Fibroblast of lung (primary cell): ENCODE measurements around the gene MBLAC1. TPM values are rescaled to one million over a fixed set of nuclear protein-coding genes. Genes with fewer than 3 reads are reported as not detected.

Experiments
- DNase-seq, 2 donors: peaks; one replicate each; pipeline versions ENCODE4 v3.0.0 to v3.0.0-alpha.2; 2010; ENCODE audit warnings: low read depth in 2 of 2
- H2AFZ ChIP-seq: 2 replicates; pipeline ENCODE4 v1.5.1; 2012; ENCODE audit warnings: low read length, control low read depth, inconsistent platforms
- H3K27ac ChIP-seq: 2 replicates; pipeline ENCODE4 v1.5.1; 2011; ENCODE audit warnings: low read length, control low read depth; ENCODE audit not compliant: insufficient read depth
- H3K27me3 ChIP-seq: 2 replicates; pipeline ENCODE4 v1.5.1; 2011; ENCODE audit warnings: mild to moderate bottlenecking, low read length; ENCODE audit not compliant: control insufficient read depth, insufficient read depth
- H3K36me3 ChIP-seq: 2 replicates; pipeline ENCODE4 v1.5.1; 2011; ENCODE audit warnings: low read length; ENCODE audit not compliant: control insufficient read depth, insufficient read depth
- H3K4me1 ChIP-seq: 2 replicates; pipeline ENCODE4 v1.5.1; 2011; ENCODE audit warnings: low read length; ENCODE audit not compliant: control insufficient read depth, insufficient read depth; ENCODE audit errors: extremely low read depth
- H3K4me2 ChIP-seq: 2 replicates; pipeline ENCODE4 v1.5.1; 2011; ENCODE audit warnings: low read length, control low read depth; ENCODE audit not compliant: insufficient read depth; ENCODE audit errors: extremely low read depth
- H3K4me3 ChIP-seq, 4 experiments: fragments of 200-600 bp in 1 of 4; sonication (generic) in 1 of 4; replicated peaks in 1 of 4; 2 replicates each; pipeline ENCODE4 v1.5.1; 2011 to 2016; ENCODE audit warnings: low read length in 4 of 4, low read depth in 3 of 4, mild to moderate bottlenecking in 3 of 4, control low read depth in 2 of 4, inconsistent platforms in 1 of 4, mixed read lengths in 1 of 4; ENCODE audit not compliant: insufficient read depth in 1 of 4; ENCODE audit errors: control extremely low read depth in 1 of 4
- H3K79me2 ChIP-seq: 2 replicates; pipeline ENCODE4 v1.5.1; 2012; ENCODE audit warnings: mild to moderate bottlenecking, low read length, inconsistent platforms; ENCODE audit not compliant: control insufficient read depth, insufficient read depth
- H3K9ac ChIP-seq: 2 replicates; pipeline ENCODE4 v1.5.1; 2011; ENCODE audit warnings: mild to moderate bottlenecking, low read length, control low read depth; ENCODE audit not compliant: insufficient read depth
- H3K9me3 ChIP-seq: 2 replicates; pipeline ENCODE4 v1.5.1; 2012; ENCODE audit warnings: low read depth, low read length; ENCODE audit not compliant: control insufficient read depth, insufficient read depth
- H4K20me1 ChIP-seq: 2 replicates; pipeline ENCODE4 v1.5.1; 2011; ENCODE audit warnings: low read length; ENCODE audit not compliant: control insufficient read depth, insufficient read depth; ENCODE audit errors: extremely low read depth
- EZH2 ChIP-seq: IDR thresholded peaks from 2 replicates; pipeline ENCODE4 v1.5.1; 2012; ENCODE audit warnings: low read length, control low read depth, mild to moderate bottlenecking; ENCODE audit errors: missing control alignments
- polyA plus RNA-seq, 2 donors: library from polyadenylated mRNA; depleted of rRNA in 1 of 2; stranded (reverse) in 1 of 2; unstranded in 1 of 2; fragments of >200 nt; gene quantifications; 2 replicates each; pipeline ENCODE4 v1.2.1, GENCODE V29; 2011 to 2012; ENCODE audit warnings: missing spikeins in 1 of 2
- total RNA-seq: library from RNA; depleted of rRNA; stranded (reverse); fragments of >200 nt; gene quantifications from 2 replicates; pipeline ENCODE4 v1.2.1, GENCODE V29; 2014
- TF ChIP-seq, protein P1 (sequence below), 2 donors: IDR thresholded peaks in 1 of 2; conservative IDR thresholded peaks in 1 of 2; 1 replicate in 1 of 2; 2 replicates in 1 of 2; pipeline ENCODE4 v1.5.1; 2011 to 2012; ENCODE audit warnings: low read length in 2 of 2, control low read depth in 1 of 2, inconsistent platforms in 1 of 2, low read depth in 1 of 2, mild to moderate bottlenecking in 1 of 2

Gene MBLAC1
- total and polyA plus RNA-seq, 2 donors (not counting 1 experiment from before 2014, with no cell fraction given): 0.75 to 2.5 TPM

DNA sequence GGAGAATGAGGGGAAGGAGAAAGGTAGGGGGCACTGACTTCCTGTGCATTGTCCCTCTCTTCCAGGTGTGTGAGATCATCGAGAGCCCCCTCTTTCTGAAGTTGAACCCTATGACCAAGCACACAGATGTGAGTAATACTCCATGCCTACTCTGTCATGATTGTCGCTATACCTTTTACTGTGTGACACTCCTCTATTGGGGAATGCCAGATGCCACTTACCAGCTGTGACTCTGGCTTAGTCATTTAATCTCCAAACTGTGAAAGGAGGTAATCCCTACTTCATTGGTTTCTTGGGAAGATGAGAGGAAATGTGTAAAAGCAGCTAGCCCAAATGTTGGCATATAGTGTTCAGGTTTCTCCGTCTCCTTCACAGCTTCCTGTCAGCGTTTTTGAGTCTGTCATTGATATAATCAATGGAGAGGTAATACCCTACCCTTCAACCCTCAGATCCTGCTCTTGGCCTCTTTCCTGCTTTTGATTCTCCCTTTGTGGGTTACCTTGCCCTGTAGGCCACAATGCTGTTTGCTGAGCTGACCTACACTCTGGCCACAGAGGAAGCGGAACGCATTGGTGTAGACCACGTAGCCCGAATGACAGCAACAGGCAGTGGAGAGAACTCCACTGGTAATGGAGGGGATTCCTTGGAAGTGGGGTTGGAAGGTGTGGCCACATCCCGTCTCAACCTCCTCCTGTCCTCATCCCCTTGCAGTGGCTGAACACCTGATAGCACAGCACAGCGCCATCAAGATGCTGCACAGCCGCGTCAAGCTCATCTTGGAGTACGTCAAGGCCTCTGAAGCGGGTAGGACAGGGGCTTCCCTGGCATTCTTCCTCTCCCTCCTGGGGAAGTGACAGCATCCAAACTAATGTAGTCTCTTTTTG, 36.0 kb upstream of the MBLAC1 start:
- peaks cover 42% of the 10 kb centered on the region for H3K36me3 ChIP-seq
- H3K27ac ChIP-seq: peak overlapping the region; percentile 34

DNA sequence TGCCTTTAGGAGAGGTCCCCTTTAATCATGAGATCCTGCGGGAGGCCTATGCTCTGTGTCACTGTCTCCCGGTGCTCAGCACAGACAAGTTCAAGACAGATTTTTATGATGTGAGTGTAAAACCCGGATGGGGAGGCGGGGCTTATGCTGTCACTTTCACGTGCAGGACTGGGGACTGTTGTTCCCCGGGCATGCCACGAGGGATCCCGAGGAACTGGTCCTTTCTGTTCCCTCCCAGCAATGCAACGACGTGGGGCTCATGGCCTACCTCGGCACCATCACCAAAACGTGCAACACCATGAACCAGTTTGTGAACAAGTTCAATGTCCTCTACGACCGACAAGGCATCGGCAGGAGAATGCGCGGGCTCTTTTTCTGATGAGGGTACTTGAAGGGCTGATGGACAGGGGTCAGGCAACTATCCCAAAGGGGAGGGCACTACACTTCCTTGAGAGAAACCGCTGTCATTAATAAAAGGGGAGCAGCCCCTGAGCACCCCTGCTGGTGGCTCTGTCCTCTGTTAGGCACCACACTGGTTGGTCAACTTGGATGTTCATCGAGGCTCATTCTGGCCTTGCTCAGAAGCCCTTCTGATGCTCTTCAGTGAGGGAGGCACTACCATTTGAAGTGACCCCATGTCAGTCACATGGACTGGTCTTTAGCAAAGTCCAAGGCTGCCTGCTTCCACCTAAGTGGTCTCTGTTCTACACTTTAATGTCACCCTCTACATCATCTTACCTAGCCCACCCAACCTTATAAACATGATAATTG, 35.2 kb upstream of the MBLAC1 start:
- Histone ChIP-seq H3K4me3 (no peak overlapping the region), H3K27me3 (no peaks in the 10 kb centered on the region), H3K9me3 (no peaks in the 10 kb centered on the region), H3K4me1 (peaks cover 26% of the 10 kb centered on the region), H4K20me1 (no peaks in the 10 kb centered on the region), H3K27ac (peak overlapping the region; percentile 34), H3K4me2 (peak overlapping the region; percentile 15), H3K79me2 (peaks cover 27% of the 10 kb centered on the region), H2AFZ (no peak overlapping the region), H3K36me3 (peaks cover 46% of the 10 kb centered on the region), H3K9ac (no peak overlapping the region)
- TF ChIP-seq, protein P1, sequence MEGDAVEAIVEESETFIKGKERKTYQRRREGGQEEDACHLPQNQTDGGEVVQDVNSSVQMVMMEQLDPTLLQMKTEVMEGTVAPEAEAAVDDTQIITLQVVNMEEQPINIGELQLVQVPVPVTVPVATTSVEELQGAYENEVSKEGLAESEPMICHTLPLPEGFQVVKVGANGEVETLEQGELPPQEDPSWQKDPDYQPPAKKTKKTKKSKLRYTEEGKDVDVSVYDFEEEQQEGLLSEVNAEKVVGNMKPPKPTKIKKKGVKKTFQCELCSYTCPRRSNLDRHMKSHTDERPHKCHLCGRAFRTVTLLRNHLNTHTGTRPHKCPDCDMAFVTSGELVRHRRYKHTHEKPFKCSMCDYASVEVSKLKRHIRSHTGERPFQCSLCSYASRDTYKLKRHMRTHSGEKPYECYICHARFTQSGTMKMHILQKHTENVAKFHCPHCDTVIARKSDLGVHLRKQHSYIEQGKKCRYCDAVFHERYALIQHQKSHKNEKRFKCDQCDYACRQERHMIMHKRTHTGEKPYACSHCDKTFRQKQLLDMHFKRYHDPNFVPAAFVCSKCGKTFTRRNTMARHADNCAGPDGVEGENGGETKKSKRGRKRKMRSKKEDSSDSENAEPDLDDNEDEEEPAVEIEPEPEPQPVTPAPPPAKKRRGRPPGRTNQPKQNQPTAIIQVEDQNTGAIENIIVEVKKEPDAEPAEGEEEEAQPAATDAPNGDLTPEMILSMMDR (conservative IDR thresholded peaks at IDR 0.05 in 1 of 2, IDR thresholded peaks at IDR 0.05 in 1 of 2; ENCODE audit: low read depth in 1 of 2, low read length in 2 of 2): peak in 1 of 2 donors; percentile 19
- no peak for TF ChIP-seq EZH2
- peak in 1 of 2 donors; percentile 29 for DNase-seq

More for the DNA sequence above, 36.0 kb upstream of the MBLAC1 start:
- Histone ChIP-seq H3K9me3 (no peaks in the 10 kb centered on the region), H3K4me2 (peak overlapping the region; percentile 15), H2AFZ (no peak overlapping the region), H3K9ac (no peak overlapping the region), H3K27me3 (no peaks in the 10 kb centered on the region), H4K20me1 (no peaks in the 10 kb centered on the region), H3K79me2 (peaks cover 27% of the 10 kb centered on the region), H3K4me3 (no peak overlapping the region), H3K4me1 (peaks cover 27% of the 10 kb centered on the region)
- DNase-seq: no peak
- TF ChIP-seq, protein P1 (conservative IDR thresholded peaks at IDR 0.05 in 1 of 2, IDR thresholded peaks at IDR 0.05 in 1 of 2; ENCODE audit: low read depth in 1 of 2, low read length in 2 of 2): no peak
- TF ChIP-seq EZH2: no peak

DNA sequence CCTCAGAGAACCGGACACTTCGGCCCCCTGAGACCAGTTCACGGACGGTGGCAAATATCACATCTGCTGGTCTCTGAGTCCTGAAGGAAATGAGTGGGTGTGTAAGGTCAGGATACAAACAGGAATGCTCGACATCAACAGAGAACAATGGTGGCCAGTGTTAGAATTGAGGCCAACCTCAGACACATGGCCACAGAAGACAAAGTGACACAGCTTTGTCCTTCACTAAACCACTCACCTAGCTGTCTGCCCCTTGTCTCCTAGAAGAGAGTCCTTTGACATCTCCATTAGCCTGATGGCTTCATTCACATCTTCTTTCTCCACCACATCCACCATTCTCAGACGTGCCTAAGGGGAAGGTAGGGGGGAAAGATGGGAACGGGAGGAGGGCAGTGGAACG, 33.7 kb upstream of the MBLAC1 start:
- H2AFZ ChIP-seq: no peak overlapping the region
- no peaks in the 10 kb centered on the region for H4K20me1 ChIP-seq
- no peaks in the 10 kb centered on the region for H3K9me3 ChIP-seq
- H3K36me3 ChIP-seq: peaks cover 57% of the 10 kb centered on the region
- H3K4me2 ChIP-seq: no peak overlapping the region
- no peaks in the 10 kb centered on the region for H3K27me3 ChIP-seq
- no peak overlapping the region for H3K4me3 ChIP-seq
- peaks cover 18% of the 10 kb centered on the region for H3K4me1 ChIP-seq
- peaks cover 34% of the 10 kb centered on the region for H3K79me2 ChIP-seq
- no peak for DNase-seq
- TF ChIP-seq EZH2: no peak
- TF ChIP-seq, protein P1 (conservative IDR thresholded peaks at IDR 0.05 in 1 of 2, IDR thresholded peaks at IDR 0.05 in 1 of 2; ENCODE audit: low read depth in 1 of 2, low read length in 2 of 2): no peak
- H3K27ac ChIP-seq: no peak overlapping the region
- H3K9ac ChIP-seq: no peak overlapping the region
